OCI-LY1 (cell line): ENCODE data around the gene DNAH9.

Experiments
- CTCF ChIP-seq: fragments of 200-600 bp; sonication (generic), shearing (Covaris generic); IDR thresholded peaks from 2 replicates; pipeline ENCODE4 v1.5.1; 2017; ENCODE audit warnings: mild to moderate bottlenecking, antibody characterized with exemption, low read length, moderate library complexity, mixed read lengths
- EZH2 ChIP-seq: fragments of 200-600 bp; sonication (generic), shearing (Covaris generic); IDR thresholded peaks from 2 replicates; pipeline ENCODE4 v1.8.0; 2017; ENCODE audit warnings: borderline replicate concordance, mixed run types, mild to moderate bottlenecking, antibody characterized with exemption, low read length, moderate library complexity, mixed read lengths

GRCh38 chr17:11625878-11626277, 27.6 kb downstream of the DNAH9 start:
- TF ChIP-seq CTCF (no peak), EZH2 (no peak)
